NCI-H446 (cell line): ENCODE data around the gene TBC1D4.
"Not testable (repeated sequence)": the region's sequence is repeated elsewhere in the genome, so short reads cannot be mapped to it uniquely, and the experiment has no call there.

Source experiments
- DNase-seq, 2 experiments: peaks; one replicate each; lab custom pipeline; 2025; lab: John Stamatoyannopoulos, UW

Gene TBC1D4

GRCh38 chr13:75360170-75360569 lies 121.8 kb downstream of the TBC1D4 start:
- no peak for DNase-seq

GRCh38 chr13:75359266-75359665 lies 122.7 kb downstream of the TBC1D4 start:
- no peak for DNase-seq

GRCh38 chr13:75357576-75358289 lies 124.2 kb downstream of the TBC1D4 start:
- peak in 1 of 2 experiments; percentile 27 for DNase-seq

- DNase-seq, result no peak
These were observed 125.5 kb downstream of the TBC1D4 start for GRCh38 chr13:75356421-75356820.

GRCh38 chr13:75355609-75356008 lies 126.4 kb downstream of the TBC1D4 start:
- DNase-seq, result no peak

GRCh38 chr13:75353781-75354193 lies 128.2 kb downstream of the TBC1D4 start:
- no peak for DNase-seq

GRCh38 chr13:75352641-75353327 lies 129.2 kb downstream of the TBC1D4 start:
- no peak for DNase-seq

- DNase-seq, result not testable (repeated sequence)
These were observed 130.4 kb downstream of the TBC1D4 start for GRCh38 chr13:75351538-75351937.

GRCh38 chr13:75347925-75348324 lies 134.0 kb downstream of the TBC1D4 start:
- DNase-seq, result no peak

GRCh38 chr13:75347457-75347856 lies 134.5 kb downstream of the TBC1D4 start:
- DNase-seq, result no peak

- no peak for DNase-seq
These were observed 136.8 kb downstream of the TBC1D4 start for GRCh38 chr13:75345193-75345592.

- no peak for DNase-seq
These were observed 140.9 kb downstream of the TBC1D4 start for GRCh38 chr13:75341028-75341427.

- no peak for DNase-seq
These were observed 142.2 kb downstream of the TBC1D4 start for GRCh38 chr13:75339635-75340374.

GRCh38 chr13:75334634-75335447 lies 147.1 kb downstream of the TBC1D4 start:
- DNase-seq, result no peak

- DNase-seq, result no peak
These were observed 148.9 kb downstream of the TBC1D4 start for GRCh38 chr13:75333103-75333502.

GRCh38 chr13:75331792-75332349 lies 150.1 kb downstream of the TBC1D4 start:
- DNase-seq, result no peak

GRCh38 chr13:75330770-75331169 lies 151.2 kb downstream of the TBC1D4 start:
- DNase-seq, result no peak

- no peak for DNase-seq
These were observed 152.2 kb downstream of the TBC1D4 start for GRCh38 chr13:75329723-75330122.

GRCh38 chr13:75329097-75329496 lies 152.9 kb downstream of the TBC1D4 start:
- DNase-seq, result no peak

- DNase-seq, result no peak
These were observed 154.8 kb downstream of the TBC1D4 start for GRCh38 chr13:75327135-75327510.
